ENCODE measurements around the gene NAGA. TPM values are rescaled to one million over a fixed set of nuclear protein-coding genes. Genes with fewer than 3 reads are reported as not detected.

NAGA gene
- total and polyA plus RNA-seq, 2 donors (not counting 3 experiments of a cell fraction or from before 2014, with no cell fraction given): 29.0 to 63.4 TPM

DNA sequence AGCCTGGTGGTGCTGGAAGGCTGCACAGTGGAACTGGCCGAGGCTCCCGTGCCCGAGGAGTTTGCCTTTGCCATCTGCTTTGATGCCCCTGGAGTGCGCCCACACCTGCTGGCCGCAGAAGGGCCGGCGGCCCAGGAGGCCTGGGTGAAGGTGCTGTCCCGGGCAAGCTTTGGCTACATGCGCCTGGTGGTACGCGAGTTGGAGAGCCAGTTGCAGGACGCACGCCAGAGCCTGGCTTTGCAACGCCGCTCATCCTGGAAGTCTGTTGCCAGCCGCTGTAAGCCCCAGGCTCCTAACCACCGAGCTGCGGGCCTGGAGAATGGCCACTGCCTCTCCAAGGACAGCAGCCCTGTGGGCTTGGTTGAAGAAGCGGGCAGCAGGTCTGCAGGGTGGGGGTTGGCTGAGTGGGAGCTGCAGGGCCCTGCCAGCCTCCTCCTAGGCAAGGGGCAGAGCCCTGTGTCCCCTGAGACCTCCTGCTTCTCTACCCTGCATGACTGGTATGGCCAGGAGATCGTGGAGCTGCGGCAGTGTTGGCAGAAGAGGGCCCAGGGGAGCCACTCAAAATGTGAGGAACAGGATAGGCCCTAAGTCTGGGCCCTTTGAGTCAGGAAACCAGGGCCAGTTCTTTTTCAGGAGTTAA, 7.0 kb upstream of the NAGA start:
- no peak for TF ChIP-seq FOS (IDR thresholded peaks at IDR 0.05; ENCODE audit: borderline replicate concordance, insufficient read depth, low read length)
- no peak for TF ChIP-seq POLR2AphosphoS5 (IDR thresholded peaks at IDR 0.05; ENCODE audit: insufficient read depth, low read depth, low read length)
- TF ChIP-seq GATA2 (IDR thresholded peaks at IDR 0.05; ENCODE audit: insufficient read depth, insufficient read length, low read depth, low read length): no peak
- TF ChIP-seq, protein P1, sequence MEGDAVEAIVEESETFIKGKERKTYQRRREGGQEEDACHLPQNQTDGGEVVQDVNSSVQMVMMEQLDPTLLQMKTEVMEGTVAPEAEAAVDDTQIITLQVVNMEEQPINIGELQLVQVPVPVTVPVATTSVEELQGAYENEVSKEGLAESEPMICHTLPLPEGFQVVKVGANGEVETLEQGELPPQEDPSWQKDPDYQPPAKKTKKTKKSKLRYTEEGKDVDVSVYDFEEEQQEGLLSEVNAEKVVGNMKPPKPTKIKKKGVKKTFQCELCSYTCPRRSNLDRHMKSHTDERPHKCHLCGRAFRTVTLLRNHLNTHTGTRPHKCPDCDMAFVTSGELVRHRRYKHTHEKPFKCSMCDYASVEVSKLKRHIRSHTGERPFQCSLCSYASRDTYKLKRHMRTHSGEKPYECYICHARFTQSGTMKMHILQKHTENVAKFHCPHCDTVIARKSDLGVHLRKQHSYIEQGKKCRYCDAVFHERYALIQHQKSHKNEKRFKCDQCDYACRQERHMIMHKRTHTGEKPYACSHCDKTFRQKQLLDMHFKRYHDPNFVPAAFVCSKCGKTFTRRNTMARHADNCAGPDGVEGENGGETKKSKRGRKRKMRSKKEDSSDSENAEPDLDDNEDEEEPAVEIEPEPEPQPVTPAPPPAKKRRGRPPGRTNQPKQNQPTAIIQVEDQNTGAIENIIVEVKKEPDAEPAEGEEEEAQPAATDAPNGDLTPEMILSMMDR (IDR thresholded peaks at IDR 0.05; ENCODE audit: extremely low read depth in 1 of 2, insufficient read depth in 1 of 2, low read depth in 1 of 2, low read length in 2 of 2): no peak
- no peak for TF ChIP-seq EZH2 (IDR thresholded peaks at IDR 0.05; ENCODE audit: borderline replicate concordance, low read depth, low read length, severe bottlenecking)
- TF ChIP-seq MYC (IDR thresholded peaks at IDR 0.05; ENCODE audit: low read depth, low read length): no peak
- no peak for TF ChIP-seq JUN (IDR thresholded peaks at IDR 0.05; ENCODE audit: borderline replicate concordance, insufficient read depth, insufficient read length, low read depth)
- Histone ChIP-seq H3K4me2 (ENCODE audit: insufficient read depth, low read length) (no peak overlapping the region), H3K9me1 (replicated peaks; ENCODE audit: control insufficient read depth, extremely low read depth, insufficient read depth, low read length) (no peaks in the 10 kb centered on the region), H4K20me1 (replicated peaks; ENCODE audit: control insufficient read depth, extremely low read depth, insufficient read depth, low read length) (no peaks in the 10 kb centered on the region), H3K9me3 (replicated peaks; ENCODE audit: control insufficient read depth, insufficient read depth, low read length) (no peaks in the 10 kb centered on the region), H3K27me3 (ENCODE audit: control insufficient read depth in 2 of 2, insufficient read depth in 2 of 2, low read length in 2 of 2) (no peaks in the 10 kb centered on the region), H3K4me1 (ENCODE audit: control insufficient read depth, extremely low read depth, insufficient read depth, low read length) (peaks cover 21% of the 10 kb centered on the region), H3K79me2 (ENCODE audit: control insufficient read depth, insufficient read depth, low read length) (peaks cover 22% of the 10 kb centered on the region), H3K36me3 (ENCODE audit: control insufficient read depth in 2 of 2, extremely low read depth in 1 of 2, insufficient read depth in 2 of 2, low read length in 2 of 2) (peaks cover 9 to 15% of the 10 kb centered on the region in 2 experiments), H2AFZ (ENCODE audit: low read depth, low read length) (no peak overlapping the region), H3K27ac (ENCODE audit: insufficient read depth, low read depth, low read length) (no peak overlapping the region), H3K4me3 (replicated peaks in 1 of 3; ENCODE audit: insufficient read depth in 1 of 3, low read depth in 1 of 3, low read length in 3 of 3) (no peak overlapping the region), H3K9ac (replicated peaks; ENCODE audit: extremely low read depth, insufficient read depth, low read length) (no peak overlapping the region)
- ChIA-PET POLR2A (no interaction called here), CTCF (interaction anchor here (3.0 kb wide), 1 partner anchor 13 kb away, joined by 26 read pairs; the partner anchor contains the start of gene NDUFA6)
- DNase-seq (ENCODE audit: low read depth, low spot score) (no peak), FAIRE-seq (no peak)
- dilution Hi-C loops (cut with MboI; ENCODE audit: extremely low pct_ligation_motif_present, low sequenced_read_pairs) (no loop called here), intact Hi-C loops (cut with micrococcal nuclease) (no loop called here)
- BruUV-seq (replicated peaks): no TSS peak

Measured in endothelial cell of umbilical vein (primary cell).